ENCODE results near the gene TFF1.

DNA sequence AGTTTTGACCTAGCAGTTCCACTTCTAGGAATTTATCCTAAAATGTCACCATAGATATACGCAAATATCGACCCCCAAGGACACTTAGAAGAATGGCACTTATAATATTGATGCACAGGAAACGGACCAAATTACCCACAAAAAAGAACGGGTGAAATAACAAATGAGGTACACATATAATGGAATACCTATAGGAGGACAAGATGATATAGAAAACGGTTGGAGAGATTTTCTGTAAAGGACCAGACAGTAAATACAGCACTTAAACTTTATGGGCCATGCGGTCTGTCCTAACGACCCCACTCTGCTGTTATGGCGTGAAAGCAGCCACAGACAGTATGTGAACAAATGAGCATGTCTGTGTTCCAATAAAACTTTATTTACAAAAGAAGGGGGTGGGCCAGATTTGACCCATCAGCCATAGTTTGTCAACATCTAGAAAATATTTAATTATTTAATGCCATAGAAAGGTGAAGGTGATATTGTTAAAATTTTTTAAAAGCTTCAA is 27.2 kb upstream of the TFF1 start:
- TF ChIP-seq EZH2 (IDR thresholded peaks at IDR 0.05) (no peak), POLR2AphosphoS5 (IDR thresholded peaks at IDR 0.05; ENCODE audit: borderline replicate concordance, low read depth, low read length) (no peak), FOXP2 (optimal IDR thresholded peaks at IDR 0.05; ENCODE audit: control extremely low read depth, extremely low read length, insufficient read depth) (no peak)
